GM03348 (cell line): ENCODE data around the gene ERN1.

Experiments used
- DNase-seq: peaks from one replicate; pipeline ENCODE4 v3.0.0; 2012; ENCODE audit warnings: low spot score

Gene ERN1

DNA sequence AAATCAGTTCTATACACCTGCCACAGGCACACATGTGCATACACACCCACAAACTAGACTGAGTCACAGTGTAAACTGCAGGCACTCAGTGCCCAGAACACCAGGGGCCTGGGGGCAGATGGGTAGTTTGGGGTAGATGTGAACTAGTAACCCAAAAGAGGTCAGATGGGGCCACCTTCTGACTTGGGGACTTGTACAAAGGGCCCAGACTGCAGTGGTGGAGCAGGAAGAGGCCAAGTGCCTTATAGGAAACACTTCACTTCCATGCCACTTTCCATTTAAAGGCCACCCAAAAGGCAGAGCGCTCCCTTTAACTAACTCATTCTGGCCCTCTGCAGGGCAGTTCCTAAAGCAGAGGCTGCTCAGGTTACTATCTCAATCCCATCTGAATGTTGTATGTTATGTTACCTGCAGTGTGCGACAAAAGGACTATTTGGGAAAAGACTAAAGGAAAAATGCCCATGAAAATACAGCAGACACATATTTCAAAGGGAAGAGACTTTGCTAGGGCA lies 27.8 kb upstream of the ERN1 start:
- no peak for DNase-seq

GRCh38 chr17:64156670-64157069 lies 26.7 kb upstream of the ERN1 start:
- no peak for DNase-seq

DNA sequence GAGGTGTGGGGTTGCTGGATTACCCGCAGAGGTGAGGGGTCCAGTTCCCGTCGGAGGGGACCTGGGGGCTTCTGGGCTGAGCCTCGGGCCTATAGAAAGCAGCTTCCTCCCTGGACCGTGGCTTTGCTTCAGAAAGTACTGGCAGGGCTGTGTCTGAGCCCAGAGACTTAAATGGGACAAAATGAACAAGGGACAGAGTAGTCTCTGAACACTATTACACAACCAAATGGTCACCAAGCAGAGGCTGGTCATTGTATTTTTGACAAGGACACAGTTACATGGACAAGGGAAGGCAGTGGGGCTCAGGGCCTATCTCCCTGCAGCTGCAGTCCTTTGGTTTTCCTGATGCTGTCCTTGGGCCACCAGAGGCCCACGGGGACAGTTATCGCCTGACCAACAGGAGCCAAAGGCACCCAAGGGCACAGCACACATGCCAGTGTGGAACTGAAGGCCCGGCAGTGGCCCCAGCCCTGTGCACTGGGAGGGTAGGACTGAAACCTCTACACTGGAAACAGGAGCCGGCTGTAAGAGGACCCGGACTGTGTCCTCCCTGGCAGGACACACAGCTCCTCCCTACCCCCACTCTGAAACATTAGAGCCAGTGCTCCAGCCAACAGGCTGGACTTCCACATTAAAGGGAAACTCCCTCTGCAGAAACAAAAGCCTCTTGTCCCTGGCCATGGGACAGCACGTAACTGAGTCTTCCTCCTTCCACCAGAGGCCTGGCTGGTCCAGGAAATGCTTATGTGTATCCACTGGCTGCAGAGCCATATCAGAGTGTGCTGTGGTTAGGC lies 26.0 kb upstream of the ERN1 start:
- DNase-seq = no peak

DNA sequence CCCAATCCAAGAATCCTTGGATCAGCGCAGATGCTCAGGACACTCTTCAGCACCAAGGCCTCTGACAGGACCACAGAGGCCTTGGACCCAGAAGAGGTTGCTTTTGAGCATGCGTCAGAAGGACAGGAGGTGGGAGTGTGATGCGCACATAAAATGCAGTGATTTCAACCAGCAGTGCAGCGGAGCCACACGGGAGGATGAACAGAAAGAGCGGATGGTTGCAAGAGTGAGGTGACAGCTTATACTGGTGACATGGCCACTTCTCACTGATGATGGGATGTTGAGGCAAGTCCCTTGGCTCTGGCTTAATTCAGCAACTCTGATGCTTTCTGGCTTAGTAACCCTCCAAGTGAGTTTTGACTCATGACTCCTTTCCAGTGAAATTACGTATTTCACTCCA lies 25.2 kb upstream of the ERN1 start:
- no peak for DNase-seq

- no peak for DNase-seq
These were observed 24.8 kb upstream of the ERN1 start for GRCh38 chr17:64154717-64155116.

GRCh38 chr17:64154313-64154695 lies 24.4 kb upstream of the ERN1 start:
- DNase-seq = no peak

GRCh38 chr17:64153565-64154312 lies 23.8 kb upstream of the ERN1 start:
- no peak for DNase-seq

DNA sequence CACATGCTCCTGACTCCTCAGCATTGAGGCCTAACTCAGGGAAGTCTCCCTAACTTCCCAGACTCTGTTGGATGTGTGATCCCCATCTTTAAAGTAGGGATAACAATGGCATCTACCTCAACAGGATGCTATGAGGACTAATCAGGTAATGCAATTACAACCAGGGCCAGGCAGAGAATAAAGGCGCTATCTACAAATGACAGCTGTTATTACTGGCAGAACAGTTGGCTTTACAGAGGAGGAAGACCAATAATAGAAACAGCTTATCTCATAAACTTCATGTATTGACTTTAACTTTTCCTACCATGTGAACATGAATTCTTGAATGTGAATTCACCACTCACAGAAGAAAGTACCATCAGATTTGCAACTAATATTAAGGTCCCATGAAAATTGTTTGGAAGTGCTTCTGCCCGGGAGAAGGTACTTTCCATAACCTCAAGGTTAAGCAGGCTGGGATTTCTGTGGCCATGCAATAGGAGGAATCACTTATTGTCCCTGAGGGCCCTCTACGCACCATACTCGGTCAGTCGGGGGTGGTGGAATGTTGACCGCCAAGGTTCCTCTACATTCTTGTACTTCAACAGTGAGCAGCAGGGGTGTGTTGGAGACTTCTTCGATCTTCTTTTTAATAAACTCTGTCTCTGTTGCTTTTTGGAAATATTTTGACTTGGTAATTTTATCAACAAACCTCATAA lies 22.6 kb upstream of the ERN1 start:
- no peak for DNase-seq

GRCh38 chr17:64151016-64151368 lies 21.0 kb upstream of the ERN1 start:
- no peak for DNase-seq

- peak; percentile 47 for DNase-seq
These were observed 20.5 kb upstream of the ERN1 start for GRCh38 chr17:64150237-64151015.

DNA sequence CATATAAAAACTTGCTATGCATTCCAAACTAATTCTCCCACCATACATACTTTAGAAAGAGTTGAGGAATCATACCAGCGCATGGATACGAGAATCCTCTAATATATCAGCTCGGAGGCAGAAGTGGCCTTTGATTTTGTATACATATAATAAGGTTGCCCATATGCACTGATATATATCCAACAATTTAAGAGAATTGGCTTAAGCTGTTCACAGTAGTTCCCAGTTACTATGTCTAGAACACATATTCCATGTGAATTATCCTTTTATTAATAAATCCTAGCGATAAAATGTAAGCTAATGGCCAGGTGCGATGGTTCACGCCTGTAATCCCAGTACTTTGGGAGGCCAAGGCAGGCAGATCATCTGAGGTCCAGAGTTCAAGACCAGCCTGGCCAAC lies 19.3 kb upstream of the ERN1 start:
- DNase-seq = no peak

DNA sequence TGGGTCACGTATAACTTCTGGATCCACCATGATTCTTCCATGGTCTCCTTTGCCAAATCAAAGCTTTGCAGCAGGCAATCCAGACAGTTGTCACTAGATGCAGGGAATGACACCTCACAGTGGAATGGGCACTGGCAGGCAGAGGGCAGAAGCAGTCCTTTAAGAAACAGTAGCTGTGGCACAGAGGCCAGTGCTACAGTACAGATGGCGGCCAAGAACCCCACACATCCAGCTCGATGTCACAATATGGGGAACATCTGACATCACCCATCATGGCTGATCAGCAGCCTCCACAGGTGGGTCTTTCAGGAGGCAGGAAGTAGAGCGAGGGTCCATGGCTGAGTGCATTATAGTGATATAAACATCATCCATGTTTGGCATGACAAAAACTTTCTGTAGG lies 18.8 kb upstream of the ERN1 start:
- DNase-seq = no peak

GRCh38 chr17:64148017-64148631 lies 18.2 kb upstream of the ERN1 start:
- no peak for DNase-seq

- no peak for DNase-seq
These were observed 17.4 kb upstream of the ERN1 start for GRCh38 chr17:64147110-64148016.

- DNase-seq = peak; percentile 60
These were observed 16.6 kb upstream of the ERN1 start for GRCh38 chr17:64146418-64147109.

DNA sequence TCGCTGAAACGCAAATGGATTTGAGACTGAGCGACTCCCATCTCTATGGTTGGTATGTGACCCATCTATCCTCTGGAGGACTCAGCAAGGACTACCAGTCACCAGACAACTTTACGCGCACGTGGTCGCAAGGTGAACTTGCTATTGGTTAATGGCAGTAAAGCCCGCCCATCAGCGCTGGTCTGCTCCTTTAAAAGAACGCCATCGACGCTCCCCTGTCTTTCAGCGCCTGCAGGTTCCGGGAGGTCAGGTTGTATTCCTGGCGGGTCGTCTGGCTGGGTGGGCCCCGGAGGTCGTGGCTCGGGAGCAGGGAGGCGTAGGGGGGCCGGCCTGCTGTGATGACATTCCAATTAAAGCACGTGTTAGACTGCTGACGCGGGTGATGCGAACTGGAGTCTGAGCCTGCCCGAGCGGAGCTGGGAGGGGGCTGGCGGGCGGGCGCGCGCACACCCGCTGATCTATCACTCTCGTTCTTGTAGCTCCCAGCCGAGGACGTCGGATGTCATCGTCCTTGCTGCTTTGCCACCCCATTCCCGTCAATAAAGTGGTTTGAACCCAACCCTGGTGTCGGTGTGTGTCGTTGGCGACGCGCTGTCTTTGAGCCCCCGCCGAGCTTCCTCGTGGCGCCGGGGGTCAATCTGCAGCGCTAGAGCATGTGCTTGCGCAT lies 15.9 kb upstream of the ERN1 start:
- peak; percentile 97 for DNase-seq

DNA sequence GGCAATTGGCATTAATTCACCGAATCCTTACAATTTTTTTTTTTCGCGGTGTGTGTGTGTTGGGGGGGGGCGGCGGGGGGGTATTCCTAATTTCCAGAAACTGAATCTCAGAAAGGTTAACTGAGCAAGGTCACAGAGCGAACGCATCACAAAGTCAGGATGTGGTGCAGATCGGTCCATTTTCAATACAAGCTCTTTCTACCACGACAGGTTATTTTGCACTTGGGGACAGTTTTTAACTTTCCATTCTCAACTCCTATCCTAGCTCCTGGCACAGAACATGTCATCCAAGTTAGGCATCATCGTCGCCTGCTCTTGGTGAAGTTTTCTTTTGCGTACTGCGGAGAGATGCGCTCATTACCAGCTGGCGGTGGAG lies 15.4 kb upstream of the ERN1 start:
- DNase-seq = no peak

DNA sequence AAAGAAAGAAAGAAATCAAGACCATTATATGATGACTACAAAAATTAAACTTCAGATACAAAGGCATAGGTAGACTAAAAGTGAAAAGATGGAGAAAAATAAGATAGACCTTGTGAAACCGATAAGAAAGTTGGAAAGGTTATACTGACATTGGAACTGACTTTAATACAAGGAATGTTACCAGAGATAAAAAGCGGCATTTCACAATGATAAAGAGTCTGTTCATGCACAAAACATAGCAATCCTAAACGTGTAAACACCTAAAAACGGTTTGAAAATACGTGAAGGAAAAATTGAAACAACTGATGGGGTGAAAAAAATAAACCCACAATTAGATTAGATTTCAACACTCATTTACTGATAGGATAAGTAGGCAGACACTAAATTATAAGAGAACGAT lies 9.6 kb upstream of the ERN1 start:
- no peak for DNase-seq

- DNase-seq = no peak
These were observed 8.5 kb upstream of the ERN1 start for GRCh38 chr17:64138441-64138840.
